ENCODE measurements around the gene KCNG4. TPM values are rescaled to one million over a fixed set of nuclear protein-coding genes. Genes with fewer than 3 reads are reported as not detected.

The KCNG4 gene
- total and polyA plus RNA-seq, 4 donors = not detected

DNA sequence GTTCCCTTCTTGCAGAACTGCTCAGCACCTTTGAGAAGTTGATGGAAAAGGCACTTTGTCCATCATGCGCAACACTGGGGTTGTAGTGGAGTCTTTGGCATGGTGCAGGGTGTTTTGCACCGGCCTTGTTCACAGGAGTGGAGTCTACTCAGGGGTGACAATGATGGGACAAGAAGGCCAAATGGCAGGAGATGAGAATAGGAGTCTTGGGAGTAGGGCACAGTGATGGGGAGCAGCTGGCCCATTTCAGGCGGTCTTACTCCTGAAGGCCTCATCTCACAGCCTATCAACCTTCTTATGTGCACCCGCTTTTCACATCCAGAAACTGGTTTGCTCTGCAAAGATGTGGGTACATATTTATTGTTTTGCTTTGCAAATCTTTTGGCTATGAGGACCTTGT, 13.4 kb upstream of the KCNG4 start:
- TF ChIP-seq JUND (IDR thresholded peaks at IDR 0.05) (no peak), EGR1 (IDR thresholded peaks at IDR 0.05; ENCODE audit: low read depth in 2 of 2) (no peak)
- peaks cover 0 to 2% (median 0%) of the 10 kb centered on the region in 4 donors for H3K9me3 ChIP-seq (ENCODE audit: control insufficient read depth in 4 of 4, low read length in 3 of 4)
- WGBS = 72% methylated on average over 4 of the region's 4 CpGs
- H3K4me1 ChIP-seq (ENCODE audit: control insufficient read depth in 4 of 4, insufficient read depth in 4 of 4, low read length in 3 of 4) = no peaks in the 10 kb centered on the region
- H3K27ac ChIP-seq (ENCODE audit: low read depth in 1 of 2, low read length in 2 of 2) = no peak overlapping the region
- no peak for DNase-seq (ENCODE audit: low spot score)
- no peak overlapping the region for H3K9ac ChIP-seq (ENCODE audit: low read depth in 1 of 2, low read length in 2 of 2)
- H3K4me3 ChIP-seq (ENCODE audit: low read depth in 1 of 3, low read length in 3 of 3) = no peak overlapping the region
- H3K36me3 ChIP-seq (ENCODE audit: control insufficient read depth in 4 of 4, insufficient read depth in 3 of 4, low read depth in 1 of 4, low read length in 3 of 4) = no peaks in the 10 kb centered on the region
- H3K27me3 ChIP-seq (ENCODE audit: control insufficient read depth in 4 of 4, insufficient read depth in 4 of 4, low read length in 3 of 4) = no peaks in the 10 kb centered on the region

DNA sequence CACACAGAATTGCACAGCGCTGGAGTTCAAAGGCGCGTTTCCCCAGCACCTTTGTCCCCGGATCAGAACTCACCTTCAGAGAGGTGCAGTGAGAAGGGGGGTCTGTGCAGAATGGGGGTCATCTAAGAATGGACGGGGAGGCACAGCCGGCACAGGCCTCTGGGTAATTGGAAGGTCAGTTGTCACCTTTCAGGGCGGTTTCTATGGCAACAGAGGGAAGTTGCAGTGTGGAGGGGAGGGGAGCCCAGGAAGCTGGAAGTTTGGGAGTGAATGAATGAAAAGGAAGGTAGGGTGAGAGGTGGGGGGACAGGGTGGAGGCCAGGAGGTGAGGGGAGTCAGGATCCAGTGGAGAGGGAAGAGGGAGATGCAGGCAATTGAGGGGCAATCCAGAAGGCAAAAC, 12.4 kb upstream of the KCNG4 start:
- H3K4me1 ChIP-seq (ENCODE audit: control insufficient read depth in 4 of 4, insufficient read depth in 4 of 4, low read length in 3 of 4) = no peaks in the 10 kb centered on the region
- TF ChIP-seq REST (IDR thresholded peaks at IDR 0.05) = no peak
- no peak for TF ChIP-seq RAD21 (IDR thresholded peaks at IDR 0.05)
- TF ChIP-seq YY1 (IDR thresholded peaks at IDR 0.05) = no peak
- TF ChIP-seq FOXA2 (IDR thresholded peaks at IDR 0.05) = no peak
- no peak overlapping the region for H3K27ac ChIP-seq (ENCODE audit: low read depth in 1 of 2, low read length in 2 of 2)
- H3K36me3 ChIP-seq (ENCODE audit: control insufficient read depth in 4 of 4, insufficient read depth in 3 of 4, low read depth in 1 of 4, low read length in 3 of 4) = no peaks in the 10 kb centered on the region
- H3K27me3 ChIP-seq (ENCODE audit: control insufficient read depth in 4 of 4, insufficient read depth in 4 of 4, low read length in 3 of 4) = no peaks in the 10 kb centered on the region
- H3K4me3 ChIP-seq (ENCODE audit: low read depth in 1 of 3, low read length in 3 of 3) = no peak overlapping the region
- no peak overlapping the region for H3K9ac ChIP-seq (ENCODE audit: low read depth in 1 of 2, low read length in 2 of 2)
- 59% methylated on average over 7 of the region's 7 CpGs for WGBS
- H3K9me3 ChIP-seq (ENCODE audit: control insufficient read depth in 4 of 4, low read length in 3 of 4) = peaks cover 0 to 2% (median 0%) of the 10 kb centered on the region in 4 donors
- no peak for DNase-seq (ENCODE audit: low spot score)

DNA sequence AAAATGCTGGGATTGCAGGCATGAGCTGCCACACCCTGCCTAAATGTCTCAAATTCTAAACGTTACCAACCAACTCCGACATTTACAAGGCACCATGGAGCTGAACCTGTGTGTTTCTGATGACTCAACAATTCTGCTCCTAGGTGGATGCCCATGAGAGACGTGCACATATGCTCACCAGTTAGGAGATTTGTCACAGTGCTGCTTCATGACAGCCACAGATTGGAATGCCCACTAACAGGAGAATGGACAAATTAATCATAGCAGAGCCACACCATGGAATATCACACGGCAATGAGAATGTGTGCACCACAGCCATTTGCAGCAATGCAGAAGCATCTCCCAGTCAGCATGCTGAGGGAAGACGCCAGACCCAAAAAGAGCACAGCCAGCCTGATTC, 8.0 kb upstream of the KCNG4 start:
- H3K9me3 ChIP-seq (ENCODE audit: control insufficient read depth in 4 of 4, low read length in 3 of 4) = peaks cover 0 to 2% (median 0%) of the 10 kb centered on the region in 4 donors

More for the DNA sequence above, 8.0 kb upstream of the KCNG4 start:
- DNase-seq (ENCODE audit: low spot score) = no peak
- Histone ChIP-seq H3K9ac (ENCODE audit: low read depth in 1 of 2, low read length in 2 of 2) (no peak overlapping the region), H3K4me1 (ENCODE audit: control insufficient read depth in 4 of 4, insufficient read depth in 4 of 4, low read length in 3 of 4) (no peaks in the 10 kb centered on the region), H3K36me3 (ENCODE audit: control insufficient read depth in 4 of 4, insufficient read depth in 3 of 4, low read depth in 1 of 4, low read length in 3 of 4) (no peaks in the 10 kb centered on the region), H3K27me3 (ENCODE audit: control insufficient read depth in 4 of 4, insufficient read depth in 4 of 4, low read length in 3 of 4) (no peaks in the 10 kb centered on the region), H3K27ac (ENCODE audit: low read depth in 1 of 2, low read length in 2 of 2) (no peak overlapping the region), H3K4me3 (ENCODE audit: low read depth in 1 of 3, low read length in 3 of 3) (no peak overlapping the region)
- TF ChIP-seq GABPA (IDR thresholded peaks at IDR 0.05 in 1 of 2, conservative IDR thresholded peaks at IDR 0.05 in 1 of 2) (no peak), HNF4A (conservative IDR thresholded peaks at IDR 0.05) (no peak), HNF4G (IDR thresholded peaks at IDR 0.05) (no peak), FOXA1 (IDR thresholded peaks at IDR 0.05) (no peak), EGR1 (IDR thresholded peaks at IDR 0.05; ENCODE audit: low read depth in 2 of 2) (no peak), TAF1 (conservative IDR thresholded peaks at IDR 0.05) (no peak), FOXA2 (IDR thresholded peaks at IDR 0.05) (no peak), ZBTB33 (IDR thresholded peaks at IDR 0.05) (no peak), JUND (IDR thresholded peaks at IDR 0.05) (no peak), SP1 (IDR thresholded peaks at IDR 0.05) (no peak), ATF3 (IDR thresholded peaks at IDR 0.05) (no peak), REST (IDR thresholded peaks at IDR 0.05) (no peak), CTCF (IDR thresholded peaks at IDR 0.05; ENCODE audit: low read depth, low read length, missing input control) (no peak), NR2F2 (IDR thresholded peaks at IDR 0.05) (no peak)
- TF ChIP-seq, protein P1, sequence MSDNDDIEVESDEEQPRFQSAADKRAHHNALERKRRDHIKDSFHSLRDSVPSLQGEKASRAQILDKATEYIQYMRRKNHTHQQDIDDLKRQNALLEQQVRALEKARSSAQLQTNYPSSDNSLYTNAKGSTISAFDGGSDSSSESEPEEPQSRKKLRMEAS (IDR thresholded peaks at IDR 0.05) = no peak
- 80% methylated on average over 5 of the region's 5 CpGs for WGBS

All from liver (tissue), 9 donors.